IMR-90 (cell line): ENCODE data around the gene LAMC2. TPM values are rescaled to one million over a fixed set of nuclear protein-coding genes. Genes with fewer than 3 reads are reported as not detected.

ENCODE experiments used
- ATAC-seq: fragments of 200-7000 bp; cut with Tn5 transposase; 2 replicates; pipeline ENCODE4 v1.9.1; 2020; ENCODE audit warnings: low read depth, mild to moderate bottlenecking, moderate library complexity
- BruUV-seq: library from RNA; stranded (reverse); fragments of 400-500 nt; replicated peaks from 2 replicates; lab custom pipeline; 2021; lab: Mats Ljungman, UMichigan
- CTCF ChIA-PET: fragments of 300-600 bp; formaldehyde crosslinking; extraction: SDS; loops from one replicate; lab custom pipeline; 2021; ENCODE audit warnings: antibody characterized with exemption; lab: Yijun Ruan, JAX
- POLR2A ChIA-PET: fragments of 300-600 bp; sonication (Branson Sonifier 250); formaldehyde crosslinking; loops from one replicate; lab custom pipeline; 2022; ENCODE audit warnings: antibody characterized with exemption; ENCODE audit not compliant: unreplicated experiment; lab: Charles Lee
- DNase-seq: peaks from one replicate; pipeline ENCODE4 v3.0.0; 2013
- H2AFZ ChIP-seq: replicated peaks from 2 replicates; pipeline ENCODE3; 2013; ENCODE audit warnings: low read length, mild to moderate bottlenecking; ENCODE audit not compliant: poor library complexity
- H2AK5ac ChIP-seq: 2 replicates; pipeline ENCODE4 v1.6.1; 2013; ENCODE audit warnings: low read depth, low read length, inconsistent platforms
- H2AK9ac ChIP-seq: replicated peaks from 2 replicates; pipeline ENCODE3; 2013; ENCODE audit warnings: mild to moderate bottlenecking, low read depth, low read length, moderate library complexity; ENCODE audit not compliant: poor library complexity
- H2BK120ac ChIP-seq: 2 replicates; pipeline ENCODE4 v1.6.1; 2013; ENCODE audit warnings: low read depth, low read length, inconsistent platforms
- H2BK15ac ChIP-seq: 3 replicates; pipeline ENCODE4 v1.6.1; 2013; ENCODE audit warnings: low read depth, low read length, inconsistent platforms
- H2BK20ac ChIP-seq: 2 replicates; pipeline ENCODE4 v1.6.1; 2013; ENCODE audit warnings: low read depth, mild to moderate bottlenecking, inconsistent platforms, low read length, moderate library complexity
- H2BK5ac ChIP-seq: 2 replicates; pipeline ENCODE4 v1.6.1; 2013; ENCODE audit warnings: mild to moderate bottlenecking, low read depth, low read length, inconsistent platforms; ENCODE audit not compliant: poor library complexity, severe bottlenecking
- H3K14ac ChIP-seq: replicated peaks from 2 replicates; pipeline ENCODE4 v1.6.1; 2013; ENCODE audit warnings: low read depth, low read length, inconsistent platforms
- H3K18ac ChIP-seq: 2 replicates; pipeline ENCODE4 v1.6.1; 2013; ENCODE audit warnings: low read depth, low read length, control low read depth
- H3K23ac ChIP-seq: 2 replicates; pipeline ENCODE4 v1.6.1; 2013; ENCODE audit warnings: low read depth, low read length, inconsistent platforms
- H3K27ac ChIP-seq: 2 replicates; pipeline ENCODE4 v1.5.1; 2013; ENCODE audit warnings: mild to moderate bottlenecking, control low read depth, low read length; ENCODE audit not compliant: insufficient read depth
- H3K27me3 ChIP-seq: 2 replicates; pipeline ENCODE4 v1.6.1; 2013; ENCODE audit warnings: low read length; ENCODE audit not compliant: control insufficient read depth, insufficient read depth
- H3K36me3 ChIP-seq: 2 replicates; pipeline ENCODE4 v1.6.1; 2013; ENCODE audit warnings: low read length, mixed read lengths; ENCODE audit not compliant: control insufficient read depth, insufficient read depth
- H3K4ac ChIP-seq: 2 replicates; pipeline ENCODE4 v1.6.1; 2013; ENCODE audit warnings: low read depth, low read length, inconsistent platforms
- H3K4me1 ChIP-seq: 2 replicates; pipeline ENCODE4 v1.6.1; 2013; ENCODE audit warnings: low read length, mixed read lengths; ENCODE audit not compliant: control insufficient read depth, insufficient read depth
- H3K4me2 ChIP-seq: 2 replicates; pipeline ENCODE4 v1.6.1; 2013; ENCODE audit warnings: low read depth, mild to moderate bottlenecking, control low read depth, low read length, moderate library complexity
- H3K4me3 ChIP-seq: 2 replicates; pipeline ENCODE4 v1.5.1; 2013; ENCODE audit warnings: low read depth, mild to moderate bottlenecking, control low read depth, low read length, moderate library complexity; ENCODE audit not compliant: insufficient read depth
- H3K56ac ChIP-seq: 2 replicates; pipeline ENCODE4 v1.6.1; 2013; ENCODE audit warnings: low read length, inconsistent platforms; ENCODE audit not compliant: insufficient read depth; ENCODE audit errors: extremely low read depth
- H3K79me1 ChIP-seq, 2 experiments: 2 replicates each; pipeline ENCODE4 v1.6.1; 2013; ENCODE audit warnings: low read length in 2 of 2, inconsistent platforms in 1 of 2, low read depth in 1 of 2
- H3K9ac ChIP-seq: 2 replicates; pipeline ENCODE4 v1.6.1; 2013; ENCODE audit warnings: low read depth, low read length, control low read depth
- H3K9me1 ChIP-seq: 2 replicates; pipeline ENCODE4 v1.6.1; 2013; ENCODE audit warnings: low read length, inconsistent platforms; ENCODE audit not compliant: insufficient read depth
- H3K9me3 ChIP-seq: 2 replicates; pipeline ENCODE4 v1.6.1; 2013; ENCODE audit warnings: low read length; ENCODE audit not compliant: control insufficient read depth, insufficient read depth
- H4K20me1 ChIP-seq: 2 replicates; pipeline ENCODE4 v1.6.1; 2013; ENCODE audit warnings: low read length, inconsistent platforms; ENCODE audit not compliant: insufficient read depth
- H4K5ac ChIP-seq: 2 replicates; pipeline ENCODE4 v1.6.1; 2013; ENCODE audit warnings: mild to moderate bottlenecking, low read depth, low read length, control low read depth
- H4K8ac ChIP-seq, 2 experiments: 2 replicates each; pipeline ENCODE4 v1.6.1; 2013; ENCODE audit warnings: low read depth in 2 of 2, low read length in 2 of 2, control low read depth in 1 of 2, inconsistent platforms in 1 of 2
- H4K91ac ChIP-seq: 2 replicates; pipeline ENCODE4 v1.6.1; 2013; ENCODE audit warnings: low read depth, low read length, inconsistent platforms; ENCODE audit not compliant: insufficient read depth
- BHLHE40 ChIP-seq: fragments of 150-350 bp; IDR thresholded peaks from 2 replicates; pipeline ENCODE4 v1.6.1; 2016; ENCODE audit warnings: mild to moderate bottlenecking, low read depth, low read length
- CEBPB ChIP-seq: IDR thresholded peaks from 2 replicates; pipeline ENCODE4 v1.6.1; 2012; ENCODE audit warnings: low read depth, low read length, improper control_type of control experiment
- CHD1 ChIP-seq: IDR thresholded peaks from 2 replicates; pipeline ENCODE4 v1.6.1; 2012; ENCODE audit warnings: low read depth, low read length, improper control_type of control experiment
- CTCF ChIP-seq: conservative IDR thresholded peaks from 2 replicates; pipeline ENCODE4 v1.5.1; 2012; ENCODE audit warnings: mild to moderate bottlenecking, low read depth, low read length, improper control_type of control experiment
- FOS ChIP-seq: fragments of 150-350 bp; IDR thresholded peaks from 2 replicates; pipeline ENCODE4 v1.6.1; 2016; ENCODE audit warnings: low read depth, low read length
- MAFK ChIP-seq: IDR thresholded peaks from 2 replicates; pipeline ENCODE4 v1.6.1; 2012; ENCODE audit warnings: low read depth, low read length, improper control_type of control experiment
- MAZ ChIP-seq: IDR thresholded peaks from 2 replicates; pipeline ENCODE4 v1.6.1; 2012; ENCODE audit warnings: low read depth, mild to moderate bottlenecking, low read length, improper control_type of control experiment, moderate library complexity, borderline replicate concordance
- MXI1 ChIP-seq: IDR thresholded peaks from 2 replicates; pipeline ENCODE4 v1.6.1; 2012; ENCODE audit warnings: low read depth, mild to moderate bottlenecking, low read length, moderate library complexity, borderline replicate concordance
- NFE2L2 ChIP-seq: fragments of 150-350 bp; IDR thresholded peaks from 2 replicates; pipeline ENCODE4 v1.6.1; 2016; ENCODE audit warnings: low read depth, mild to moderate bottlenecking, low read length
- POLR2A ChIP-seq: IDR thresholded peaks from 2 replicates; pipeline ENCODE4 v1.6.1; 2012; ENCODE audit warnings: mild to moderate bottlenecking, low read depth, low read length
- RAD21 ChIP-seq: IDR thresholded peaks from 2 replicates; pipeline ENCODE4 v1.6.1; 2012; ENCODE audit warnings: low read length, improper control_type of control experiment
- RCOR1 ChIP-seq: IDR thresholded peaks from 2 replicates; pipeline ENCODE4 v1.6.1; 2012; ENCODE audit warnings: mild to moderate bottlenecking, low read length, improper control_type of control experiment; ENCODE audit not compliant: insufficient replicate concordance
- SMC3 ChIP-seq: fragments of 150-350 bp; IDR thresholded peaks from 2 replicates; pipeline ENCODE4 v1.6.1; 2016; ENCODE audit warnings: low read depth, mild to moderate bottlenecking, antibody characterized with exemption, low read length, moderate library complexity
- WGBS, 2 experiments: methylation state at CpG; one replicate each; pipeline versions ENCODE4 v1.1.5 to v1.1.7; 2013; ENCODE audit warnings: missing lambda C conversion rate in 2 of 2; ENCODE audit not compliant: insufficient read length in 1 of 2; ENCODE audit errors: extremely low coverage in 2 of 2; 5-methylcytosine and 5-hydroxymethylcytosine counted together
- dilution Hi-C: fragments of 300-500 bp; cut with HindIII; formaldehyde crosslinking; loops from one replicate; pipeline ENCODE4 v1.14.3; 2018; ENCODE audit warnings: low sequenced_read_pairs; ENCODE audit not compliant: unreplicated experiment
- in situ Hi-C: fragments of 300-500 bp; cut with MboI; formaldehyde crosslinking; loops from 3 replicates; pipeline ENCODE4 v1.14.3; 2019; ENCODE audit warnings: low sequenced_read_pairs, inconsistent platforms, mixed read lengths
- intact Hi-C: fragments of 100-400 bp; cut with micrococcal nuclease; formaldehyde crosslinking; loops from 2 replicates; pipeline ENCODE4 v1.10.0; 2022
- polyA plus RNA-seq, 3 experiments: library from polyadenylated mRNA; depleted of rRNA; stranded (reverse); fragments of >200 nt; gene quantifications; 2 replicates each; pipeline ENCODE4 v1.2.3, GENCODE V29; 2012; ENCODE audit warnings: low replicate concordance in 1 of 3
- total RNA-seq: library from RNA; depleted of rRNA; stranded (reverse); fragments of >200 nt; gene quantifications from 2 replicates; pipeline ENCODE4 v1.2.3, GENCODE V29; 2012
- TF ChIP-seq, protein P1 (sequence below): fragments of 150-350 bp; IDR thresholded peaks from 2 replicates; pipeline ENCODE4 v1.6.1; 2016; ENCODE audit warnings: low read depth, mild to moderate bottlenecking, low read length, moderate library complexity, borderline replicate concordance
- TF ChIP-seq, protein P2 (sequence below): fragments of 150-350 bp; IDR thresholded peaks from 2 replicates; pipeline ENCODE4 v1.6.1; 2017; ENCODE audit warnings: mild to moderate bottlenecking, antibody characterized with exemption, low read length, low read depth

LAMC2 gene
- total and polyA plus RNA-seq, 2 of the 4 experiments (the other 2 are of a cell fraction): 2.3 to 2.8 TPM

GRCh38 chr1:183285256-183285655, 99.2 kb downstream of the LAMC2 start:
- ATAC-seq (no peak), DNase-seq (no peak)
- no peak for TF ChIP-seq MXI1
- no peak for TF ChIP-seq POLR2A
- no peak for TF ChIP-seq MAZ
- TF ChIP-seq CTCF: no peak
- no peak for TF ChIP-seq RCOR1
- TF ChIP-seq CEBPB: no peak
- TF ChIP-seq, protein P1, sequence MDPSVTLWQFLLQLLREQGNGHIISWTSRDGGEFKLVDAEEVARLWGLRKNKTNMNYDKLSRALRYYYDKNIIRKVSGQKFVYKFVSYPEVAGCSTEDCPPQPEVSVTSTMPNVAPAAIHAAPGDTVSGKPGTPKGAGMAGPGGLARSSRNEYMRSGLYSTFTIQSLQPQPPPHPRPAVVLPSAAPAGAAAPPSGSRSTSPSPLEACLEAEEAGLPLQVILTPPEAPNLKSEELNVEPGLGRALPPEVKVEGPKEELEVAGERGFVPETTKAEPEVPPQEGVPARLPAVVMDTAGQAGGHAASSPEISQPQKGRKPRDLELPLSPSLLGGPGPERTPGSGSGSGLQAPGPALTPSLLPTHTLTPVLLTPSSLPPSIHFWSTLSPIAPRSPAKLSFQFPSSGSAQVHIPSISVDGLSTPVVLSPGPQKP: no peak
- TF ChIP-seq MAFK: no peak
- TF ChIP-seq, protein P2, sequence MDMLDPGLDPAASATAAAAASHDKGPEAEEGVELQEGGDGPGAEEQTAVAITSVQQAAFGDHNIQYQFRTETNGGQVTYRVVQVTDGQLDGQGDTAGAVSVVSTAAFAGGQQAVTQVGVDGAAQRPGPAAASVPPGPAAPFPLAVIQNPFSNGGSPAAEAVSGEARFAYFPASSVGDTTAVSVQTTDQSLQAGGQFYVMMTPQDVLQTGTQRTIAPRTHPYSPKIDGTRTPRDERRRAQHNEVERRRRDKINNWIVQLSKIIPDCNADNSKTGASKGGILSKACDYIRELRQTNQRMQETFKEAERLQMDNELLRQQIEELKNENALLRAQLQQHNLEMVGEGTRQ: no peak
- no peak for TF ChIP-seq BHLHE40
- TF ChIP-seq SMC3: no peak
- no peak for TF ChIP-seq CHD1
- no peak for TF ChIP-seq RAD21
- TF ChIP-seq NFE2L2: no peak
- no peak for TF ChIP-seq FOS
- no peak overlapping the region for H3K56ac ChIP-seq
- peaks cover 12% of the 10 kb centered on the region; the same call in 1 of the 2 replicates for H3K9me1 ChIP-seq
- H3K27me3 ChIP-seq: no peaks in the 10 kb centered on the region
- WGBS, 2 experiments: no CpG with 5 or more reads among the region's 1 CpG
- no peak overlapping the region for H3K4ac ChIP-seq
- H3K27ac ChIP-seq: no peak overlapping the region
- ChIA-PET CTCF (interaction anchor here (0.7 kb wide), 1 partner anchor 322 kb away, joined by 3 read pairs; no protein-coding TSS in a partner anchor), POLR2A (no interaction called here)
- H3K4me2 ChIP-seq: no peak overlapping the region
- H3K4me1 ChIP-seq: peaks cover 14% of the 10 kb centered on the region
- no TSS peak for BruUV-seq
- no peak overlapping the region for H3K14ac ChIP-seq
- H4K20me1 ChIP-seq: no peaks in the 10 kb centered on the region
- H2AK9ac ChIP-seq: no peak overlapping the region
- dilution Hi-C loops: no loop called here
- no peak overlapping the region for H2BK120ac ChIP-seq
- H3K9me3 ChIP-seq: 0 out of 2 replicates have a peak, but pooled peaks cover 2% of the 10 kb centered on the region
- H4K8ac ChIP-seq: no peak overlapping the region
- no peak overlapping the region for H3K18ac ChIP-seq
- H3K36me3 ChIP-seq: no peaks in the 10 kb centered on the region
- H3K9ac ChIP-seq: no peak overlapping the region
- in situ Hi-C loops: loop anchor here (10.0 kb wide), 1 partner anchor 340 kb away; no protein-coding TSS in a partner anchor
- H4K91ac ChIP-seq: no peak overlapping the region
- no peak overlapping the region for H2BK20ac ChIP-seq
- H3K79me1 ChIP-seq: 0 out of 4 replicates have a peak, but pooled peaks cover 0 to 3% of the 10 kb centered on the region in 2 experiments
- no peak overlapping the region for H2AK5ac ChIP-seq
- no peak overlapping the region for H4K5ac ChIP-seq
- no peak overlapping the region for H3K4me3 ChIP-seq
- intact Hi-C loops: no loop called here
- H2BK15ac ChIP-seq: no peak overlapping the region
- H2BK5ac ChIP-seq: no peak overlapping the region
- no peak overlapping the region for H2AFZ ChIP-seq
- H3K23ac ChIP-seq: no peak overlapping the region
